GM12873 (cell line): ENCODE data around the gene CCDC33.

Source experiments
- TF ChIP-seq, protein P1 (sequence below): IDR thresholded peaks from 2 replicates; pipeline ENCODE4 v1.5.1; 2012; ENCODE audit warnings: low read depth, mild to moderate bottlenecking, moderate library complexity, low read length, control low read depth; ENCODE audit not compliant: insufficient read depth; ENCODE audit errors: missing control alignments

Gene CCDC33

DNA sequence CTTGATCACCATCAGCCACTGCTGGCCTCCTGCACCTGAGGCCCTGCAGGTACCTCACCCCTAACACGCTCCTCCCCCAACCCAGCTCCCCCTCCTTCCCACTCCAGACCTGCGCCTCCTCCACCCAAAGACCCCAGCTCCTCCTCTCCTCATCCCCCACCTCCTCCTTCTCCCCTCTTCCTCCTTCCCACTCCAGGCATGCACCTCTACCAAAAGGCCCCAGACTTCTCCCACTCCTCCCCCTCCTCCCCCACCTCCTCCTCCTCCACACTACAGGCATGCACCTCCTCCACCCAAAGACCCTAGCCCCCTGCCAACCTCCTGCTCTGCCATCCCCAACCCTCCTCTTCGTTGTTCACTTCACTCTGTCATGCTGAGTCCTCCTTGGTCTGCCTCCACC is 88.6 kb downstream of the CCDC33 start:
- TF ChIP-seq, protein P1, sequence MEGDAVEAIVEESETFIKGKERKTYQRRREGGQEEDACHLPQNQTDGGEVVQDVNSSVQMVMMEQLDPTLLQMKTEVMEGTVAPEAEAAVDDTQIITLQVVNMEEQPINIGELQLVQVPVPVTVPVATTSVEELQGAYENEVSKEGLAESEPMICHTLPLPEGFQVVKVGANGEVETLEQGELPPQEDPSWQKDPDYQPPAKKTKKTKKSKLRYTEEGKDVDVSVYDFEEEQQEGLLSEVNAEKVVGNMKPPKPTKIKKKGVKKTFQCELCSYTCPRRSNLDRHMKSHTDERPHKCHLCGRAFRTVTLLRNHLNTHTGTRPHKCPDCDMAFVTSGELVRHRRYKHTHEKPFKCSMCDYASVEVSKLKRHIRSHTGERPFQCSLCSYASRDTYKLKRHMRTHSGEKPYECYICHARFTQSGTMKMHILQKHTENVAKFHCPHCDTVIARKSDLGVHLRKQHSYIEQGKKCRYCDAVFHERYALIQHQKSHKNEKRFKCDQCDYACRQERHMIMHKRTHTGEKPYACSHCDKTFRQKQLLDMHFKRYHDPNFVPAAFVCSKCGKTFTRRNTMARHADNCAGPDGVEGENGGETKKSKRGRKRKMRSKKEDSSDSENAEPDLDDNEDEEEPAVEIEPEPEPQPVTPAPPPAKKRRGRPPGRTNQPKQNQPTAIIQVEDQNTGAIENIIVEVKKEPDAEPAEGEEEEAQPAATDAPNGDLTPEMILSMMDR: no peak

DNA sequence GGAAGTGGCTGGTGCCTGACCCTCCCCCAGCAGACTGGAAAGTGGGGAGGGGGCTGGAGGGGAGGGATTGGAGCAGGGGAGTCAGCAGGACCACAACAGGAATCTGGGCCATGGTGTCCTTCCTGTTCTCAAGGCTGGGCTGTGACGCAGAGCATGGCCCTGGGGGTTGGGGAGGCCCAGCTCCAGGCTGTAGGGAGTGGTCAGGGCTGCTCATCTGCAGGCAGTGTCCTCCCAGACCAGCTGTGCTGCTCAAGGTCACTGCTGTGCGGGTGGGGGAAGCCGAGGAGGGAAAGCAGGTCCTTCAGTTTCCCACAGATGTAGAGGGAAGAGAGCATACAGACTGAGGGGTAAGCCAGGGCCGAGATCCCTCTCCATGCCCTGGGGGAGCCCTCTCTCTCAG is 90.6 kb downstream of the CCDC33 start:
- TF ChIP-seq, protein P1: no peak

GRCh38 chr15:74327756-74328155 is 91.6 kb downstream of the CCDC33 start:
- TF ChIP-seq, protein P1: no peak

GRCh38 chr15:74328331-74329056 is 92.4 kb downstream of the CCDC33 start:
- TF ChIP-seq, protein P1: no peak

DNA sequence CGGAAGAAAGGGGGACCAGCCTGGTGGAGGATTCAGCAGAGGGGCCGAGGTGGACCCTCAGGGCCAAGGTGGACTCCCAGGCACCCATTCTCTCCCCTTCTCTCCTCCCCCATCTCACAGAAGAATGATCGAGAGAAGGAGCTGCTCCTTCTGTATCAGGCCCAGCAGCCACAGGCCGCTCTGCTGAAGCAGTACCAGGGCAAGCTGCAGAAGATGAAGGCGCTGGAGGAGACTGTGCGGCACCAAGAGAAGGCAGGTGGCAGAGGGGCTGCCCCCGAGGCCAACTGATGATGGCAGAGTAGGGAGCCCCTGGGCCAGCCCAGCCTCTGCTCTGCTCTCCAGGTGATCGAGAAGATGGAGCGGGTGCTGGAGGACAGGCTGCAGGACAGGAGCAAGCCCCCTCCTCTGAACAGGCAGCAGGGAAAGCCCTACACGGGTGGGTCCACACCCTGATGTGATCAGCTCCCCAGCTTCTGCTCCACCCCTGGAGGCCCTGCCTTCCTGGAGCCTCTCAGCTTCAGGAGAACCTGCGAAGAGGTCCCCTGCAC is 94.8 kb downstream of the CCDC33 start:
- TF ChIP-seq, protein P1: no peak

DNA sequence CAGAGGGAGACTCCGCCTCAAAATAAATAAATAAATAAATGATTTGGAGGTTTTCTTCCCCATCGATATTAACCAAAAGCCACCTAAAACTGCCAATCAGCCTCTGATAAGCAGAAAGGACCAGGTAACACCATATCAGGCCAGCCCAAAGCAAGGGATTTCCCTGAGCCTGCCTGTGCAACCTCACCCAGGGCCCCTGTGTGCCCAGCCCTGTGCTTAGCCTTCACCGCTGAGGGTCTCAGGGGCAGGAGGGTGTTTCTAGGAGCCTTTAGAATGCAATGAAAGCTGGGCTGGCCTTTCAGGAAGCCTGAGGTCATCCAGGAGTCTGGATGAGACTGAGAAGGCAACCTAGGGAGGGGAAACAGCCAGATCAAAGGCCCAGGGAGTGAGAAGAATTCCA is 95.9 kb downstream of the CCDC33 start:
- TF ChIP-seq, protein P1: no peak

- TF ChIP-seq, protein P1: no peak
Measured at GRCh38 chr15:74332611-74333010, 96.5 kb downstream of the CCDC33 start.
